Medulla oblongata (tissue), 1 donor: ENCODE measurements around the gene KRTAP22-1.

Experiments
- DNase-seq: peaks from one replicate; pipeline ENCODE4 v3.0.0-alpha.2; 2015; ENCODE audit errors: extremely low spot score

Gene KRTAP22-1

GRCh38 chr21:30600787-30601186 lies at the start of gene KRTAP22-1:
KRTAP22-1 (plus strand) TSS chr21:30601087.
- DNase-seq = no peak

- DNase-seq = no peak
These were observed 48.1 kb upstream of the KRTAP22-1 start for GRCh38 chr21:30552782-30553181.

GRCh38 chr21:30555095-30555494 lies 45.8 kb upstream of the KRTAP22-1 start:
- DNase-seq = no peak

GRCh38 chr21:30561264-30561895 lies 39.5 kb upstream of the KRTAP22-1 start, which contains the start of gene KRTAP19-7:
KRTAP19-7 (minus strand) TSS chr21:30561314; CDS start chr21:30561289, 25 bp downstream.
- DNase-seq = no peak

- no peak for DNase-seq
These were observed 38.9 kb upstream of the KRTAP22-1 start for GRCh38 chr21:30561957-30562356.

- DNase-seq = no peak
These were observed 37.8 kb upstream of the KRTAP22-1 start for GRCh38 chr21:30563072-30563471.

- no peak for DNase-seq
These were observed 37.3 kb upstream of the KRTAP22-1 start for GRCh38 chr21:30563630-30564029.

GRCh38 chr21:30567617-30568016 lies 33.3 kb upstream of the KRTAP22-1 start:
- no peak for DNase-seq

- no peak for DNase-seq
These were observed 23.1 kb upstream of the KRTAP22-1 start for GRCh38 chr21:30577766-30578165.

GRCh38 chr21:30579346-30579745 lies 21.5 kb upstream of the KRTAP22-1 start:
- no peak for DNase-seq

- no peak for DNase-seq
These were observed 20.8 kb upstream of the KRTAP22-1 start for GRCh38 chr21:30580132-30580531.

GRCh38 chr21:30582870-30583269 lies 18.0 kb upstream of the KRTAP22-1 start:
- DNase-seq = no peak

- no peak for DNase-seq
These were observed 10.6 kb upstream of the KRTAP22-1 start, which contains the start of gene KRTAP22-2 for GRCh38 chr21:30590297-30590696. KRTAP22-2 (minus strand) TSS chr21:30590397.

GRCh38 chr21:30592140-30592539 lies 8.7 kb upstream of the KRTAP22-1 start, which contains the start of gene KRTAP6-3:
KRTAP6-3 (plus strand) TSS chr21:30592440; CDS start chr21:30592446, 6 bp downstream.
- DNase-seq = no peak

- DNase-seq = no peak
These were observed 2.1 kb upstream of the KRTAP22-1 start, which contains the start of gene KRTAP6-2 for GRCh38 chr21:30598802-30599201. KRTAP6-2 (minus strand) TSS chr21:30598902; CDS start chr21:30598874, 28 bp downstream.

GRCh38 chr21:30605968-30606367 lies 5.1 kb downstream of the KRTAP22-1 start:
- DNase-seq = no peak

- no peak for DNase-seq
These were observed 11.2 kb downstream of the KRTAP22-1 start for GRCh38 chr21:30612132-30612531.

GRCh38 chr21:30613836-30614235 lies 12.9 kb downstream of the KRTAP22-1 start, which contains the start of gene KRTAP6-1:
KRTAP6-1 (minus strand) TSS chr21:30613930; CDS start chr21:30613904, 26 bp downstream.
- DNase-seq = no peak

- no peak for DNase-seq
These were observed 14.3 kb downstream of the KRTAP22-1 start for GRCh38 chr21:30615199-30615598.

GRCh38 chr21:30616125-30616524 lies 15.2 kb downstream of the KRTAP22-1 start, which contains the start of gene KRTAP20-1:
KRTAP20-1 (plus strand) TSS chr21:30616425; CDS start chr21:30616455, 30 bp downstream.
- no peak for DNase-seq

GRCh38 chr21:30620080-30620479 lies 19.2 kb downstream of the KRTAP22-1 start:
- no peak for DNase-seq

- DNase-seq = no peak
These were observed 19.6 kb downstream of the KRTAP22-1 start, which contains the start of gene KRTAP20-4 for GRCh38 chr21:30620522-30620921. KRTAP20-4 (plus strand) TSS chr21:30620627.

GRCh38 chr21:30623362-30623761 lies 22.5 kb downstream of the KRTAP22-1 start:
- DNase-seq = no peak
